ENCODE results near the gene COA3. TPM values are rescaled to one million over a fixed set of nuclear protein-coding genes. Genes with fewer than 3 reads are reported as not detected.

The COA3 gene
- 10 to 100 TPM in 4 of 5 donors, 1 to 10 TPM in 1; 7.9 to 32.4 (median 29.8) TPM for total RNA-seq
- total RNA-seq (2013) = 35.8 TPM
- total RNA-seq = 5.6 to 31.5 (median 12.8) reads per million in 29 experiments

DNA sequence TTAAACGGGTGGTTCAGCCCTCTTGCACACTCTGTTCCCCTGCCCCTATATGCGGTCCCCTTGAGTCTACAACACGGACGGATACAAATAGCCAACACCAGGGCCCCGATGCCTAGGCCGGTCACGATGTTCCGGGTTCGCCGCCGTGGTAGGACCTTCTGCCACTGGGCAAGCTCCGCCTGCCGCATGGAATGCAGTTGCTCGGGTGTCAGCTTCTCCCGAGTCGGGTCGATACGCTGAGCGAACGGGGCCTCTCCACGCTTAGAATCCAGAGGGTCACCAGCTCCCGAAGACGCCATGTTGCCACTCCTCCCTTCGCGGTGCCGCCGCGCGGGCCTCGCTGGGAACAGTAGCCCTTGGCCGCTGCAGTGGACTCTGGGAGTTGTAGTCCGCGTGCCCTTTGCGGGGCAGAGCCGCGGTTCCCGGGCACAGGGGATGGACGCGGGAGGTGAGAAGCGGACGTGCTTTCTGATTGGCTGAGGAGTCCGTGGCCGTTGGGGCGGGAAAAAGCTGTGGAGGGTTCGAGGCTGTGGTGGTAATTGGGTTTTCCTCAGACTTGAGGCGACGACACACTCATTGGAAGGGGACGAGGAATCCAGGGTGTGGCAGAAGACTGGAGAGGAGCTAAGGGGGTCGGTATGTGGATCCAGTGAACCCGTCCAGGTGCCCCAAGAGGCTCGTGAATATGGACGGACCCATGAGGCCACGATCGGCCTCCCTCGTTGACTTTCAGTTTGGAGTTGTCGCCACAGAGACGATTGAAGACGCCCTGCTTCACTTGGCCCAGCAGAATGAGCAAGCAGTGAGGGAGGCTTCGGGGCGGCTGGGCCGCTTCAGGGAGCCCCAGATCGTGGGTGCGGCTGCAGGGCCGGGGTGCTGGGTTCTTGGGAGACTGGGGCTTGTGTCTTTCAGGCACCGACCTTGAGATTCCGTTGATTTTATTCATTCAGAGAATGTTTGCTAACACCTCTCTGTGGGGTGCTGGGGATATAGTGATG lies at the start of gene COA3, which contains the start of gene CNTD1:
Gene COA3, minus strand, starts transcription at position 322 of the 998 bp plus-strand sequence. Its CDS starts 23 bp downstream, at position 299.
Gene CNTD1, plus strand, starts transcription at position 479 of the 998 bp plus-strand sequence. Its CDS starts 207 bp downstream, at position 686.
- Mint-ChIP-seq H3K36me3 (peaks cover 7% of the 10 kb centered on the region), H3K27ac (peak within 1 kb of the TSS; percentile 61 to 82), H3K4me3 (peak within 1 kb of the TSS; percentile 88 to 95 (median 95)), H3K27me3 (peaks cover 0 to 2% of the 10 kb centered on the region in 2 donors), H3K4me1 (peaks cover 21 to 32% (median 25%) of the 10 kb centered on the region in 3 donors), H3K9me3 (no peaks in the 10 kb centered on the region)
- Histone ChIP-seq H3K4me1 (ENCODE audit: control insufficient read depth in 1 of 2, extremely low read depth in 1 of 2, insufficient read depth in 2 of 2, low read length in 2 of 2) (peaks cover 2 to 29% of the 10 kb centered on the region in 2 experiments), H3K9me3 (no peaks in the 10 kb centered on the region), H3K36me3 (ENCODE audit: control insufficient read depth in 2 of 2, extremely low read depth in 1 of 2, insufficient read depth in 1 of 2, low read length in 1 of 2) (no peaks in the 10 kb centered on the region), H3K27me3 (replicated peaks in 1 of 2; ENCODE audit: control insufficient read depth in 2 of 2, extremely low read depth in 1 of 2, insufficient read depth in 2 of 2, low read length in 1 of 2) (no peaks in the 10 kb centered on the region), H3K4me3 (ENCODE audit: control insufficient read depth in 1 of 2, extremely low read depth in 1 of 2, low read length in 1 of 2) (peak within 1 kb of the TSS; percentile 97 to 99), H3K27ac (ENCODE audit: low read length) (no peak within 1 kb of the TSS)
- WGBS (ENCODE audit: insufficient coverage) = 27% methylated on average over 65 of the region's 66 CpGs
- DNase-seq = peak; percentile 31 to 82 (median 60)
- ATAC-seq (replicated peaks in 1 of 4) = peak; percentile 98 to 100 (median 99)
- ChIA-PET POLR2A (interaction anchor here in 1 of 2 donors (1.0 kb wide), 1 partner anchor 25 kb away, joined by 3 read pairs; no protein-coding TSS in a partner anchor), CTCF (interaction anchor here in 1 of 2 donors (0.6 to 1.3 kb wide), 4 partner anchors 25 to 240 kb away, joined by 3 to 4 read pairs (median 4); partner anchors contain the start of genes BECN1 and PSME3)

- Mint-ChIP-seq H3K27me3 (peaks cover 0 to 2% of the 10 kb centered on the region in 2 donors), H3K27ac (no peak overlapping the region), H3K9me3 (no peaks in the 10 kb centered on the region), H3K4me1 (peaks cover 0 to 8% (median 6%) of the 10 kb centered on the region in 3 donors), H3K4me3 (no peak overlapping the region), H3K36me3 (peaks cover 15% of the 10 kb centered on the region)
- CTCF ChIA-PET = interaction anchor here in 1 of 2 donors (0.7 kb wide), 1 partner anchor 33 kb away, joined by 13 read pairs; no protein-coding TSS in a partner anchor
- no peak for DNase-seq
- H3K27ac ChIP-seq (ENCODE audit: low read length) = no peak overlapping the region
- no peak overlapping the region for H3K4me3 ChIP-seq (ENCODE audit: control insufficient read depth in 1 of 2, extremely low read depth in 1 of 2, low read length in 1 of 2)
- POLR2A ChIA-PET = interaction anchor here in 1 of 2 donors (0.6 kb wide), 1 partner anchor 513 kb away, joined by 3 read pairs; no protein-coding TSS in a partner anchor
- peaks cover 5 to 21% of the 10 kb centered on the region in 2 donors for H3K36me3 ChIP-seq (ENCODE audit: control insufficient read depth in 2 of 2, extremely low read depth in 1 of 2, insufficient read depth in 1 of 2, low read length in 1 of 2)
- H3K9me3 ChIP-seq = no peaks in the 10 kb centered on the region
- no peaks in the 10 kb centered on the region for H3K4me1 ChIP-seq (ENCODE audit: control insufficient read depth in 1 of 2, extremely low read depth in 1 of 2, insufficient read depth in 2 of 2, low read length in 2 of 2)
- peaks cover 0 to 7% of the 10 kb centered on the region in 2 experiments for H3K27me3 ChIP-seq (replicated peaks in 1 of 2; ENCODE audit: control insufficient read depth in 2 of 2, extremely low read depth in 1 of 2, insufficient read depth in 2 of 2, low read length in 1 of 2)
- WGBS (ENCODE audit: insufficient coverage) = 86% methylated on average over 1 of the region's 3 CpGs
- no peak for ATAC-seq (replicated peaks in 1 of 4)
These were observed 49.6 kb upstream of the COA3 start for GRCh38 chr17:42848093-42848492.

DNA sequence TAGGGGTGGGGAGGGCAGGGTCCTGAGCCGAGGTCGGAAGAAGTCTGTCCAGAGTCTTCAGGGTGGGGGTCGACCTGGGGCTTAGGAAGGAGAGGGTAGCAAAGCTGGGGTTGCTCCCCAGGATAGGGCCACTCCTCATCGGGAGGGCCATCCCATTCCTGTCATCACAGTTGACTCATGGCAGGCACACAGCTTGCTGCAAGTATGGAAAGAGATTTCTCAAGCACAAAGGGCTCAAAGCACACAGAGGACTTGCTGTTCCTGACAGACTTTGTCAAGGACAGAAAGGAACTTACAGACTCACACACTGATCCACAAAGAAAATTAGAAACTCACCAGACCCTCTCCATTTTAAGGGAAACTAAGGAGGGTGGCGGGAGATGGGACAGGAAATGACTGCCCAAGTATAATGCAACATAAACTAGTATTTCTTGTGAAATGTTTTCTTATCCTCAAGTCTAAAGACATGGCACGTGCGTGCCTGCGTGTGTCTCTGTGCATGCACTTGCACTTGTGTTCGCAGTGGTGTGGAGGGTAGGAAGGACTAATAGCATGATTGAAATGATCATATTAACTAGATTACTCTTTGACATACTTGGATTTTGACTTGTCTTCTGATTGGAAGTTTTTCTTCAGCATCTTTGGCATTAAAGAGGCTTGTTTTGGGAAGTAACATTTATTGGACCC lies 48.2 kb upstream of the COA3 start:
- Mint-ChIP-seq H3K27ac (no peak overlapping the region), H3K27me3 (no peaks in the 10 kb centered on the region), H3K4me3 (no peak overlapping the region), H3K9me3 (no peaks in the 10 kb centered on the region), H3K36me3 (peaks cover 27% of the 10 kb centered on the region), H3K4me1 (peaks cover 0 to 8% (median 6%) of the 10 kb centered on the region in 3 donors)
- POLR2A ChIA-PET = interaction anchor here in 1 of 2 donors (0.5 kb wide), 1 partner anchor 10 kb away, joined by 5 read pairs; no protein-coding TSS in a partner anchor
- Histone ChIP-seq H3K27me3 (replicated peaks in 1 of 2; ENCODE audit: control insufficient read depth in 2 of 2, extremely low read depth in 1 of 2, insufficient read depth in 2 of 2, low read length in 1 of 2) (no peaks in the 10 kb centered on the region), H3K9me3 (no peaks in the 10 kb centered on the region), H3K27ac (ENCODE audit: low read length) (no peak overlapping the region), H3K36me3 (ENCODE audit: control insufficient read depth in 2 of 2, extremely low read depth in 1 of 2, insufficient read depth in 1 of 2, low read length in 1 of 2) (peaks cover 5 to 34% of the 10 kb centered on the region in 2 donors), H3K4me1 (ENCODE audit: control insufficient read depth in 1 of 2, extremely low read depth in 1 of 2, insufficient read depth in 2 of 2, low read length in 2 of 2) (no peaks in the 10 kb centered on the region), H3K4me3 (ENCODE audit: control insufficient read depth in 1 of 2, extremely low read depth in 1 of 2, low read length in 1 of 2) (no peak overlapping the region)
- CTCF ChIA-PET = no interaction called here
- DNase-seq (no peak), ATAC-seq (replicated peaks in 1 of 4) (no peak)
- WGBS (ENCODE audit: insufficient coverage) = 87% methylated on average over 8 of the region's 9 CpGs

- ChIA-PET CTCF (no interaction called here), POLR2A (interaction anchor here in 1 of 2 donors (0.5 kb wide), 1 partner anchor 10 kb away, joined by 5 read pairs; no protein-coding TSS in a partner anchor)
- H3K4me1 Mint-ChIP-seq = peaks cover 0 to 8% (median 6%) of the 10 kb centered on the region in 3 donors
- Histone ChIP-seq H3K4me3 (ENCODE audit: control insufficient read depth in 1 of 2, extremely low read depth in 1 of 2, low read length in 1 of 2) (no peak overlapping the region), H3K27ac (ENCODE audit: low read length) (no peak overlapping the region), H3K36me3 (ENCODE audit: control insufficient read depth in 2 of 2, extremely low read depth in 1 of 2, insufficient read depth in 1 of 2, low read length in 1 of 2) (peaks cover 5 to 41% of the 10 kb centered on the region in 2 donors), H3K9me3 (no peaks in the 10 kb centered on the region), H3K4me1 (ENCODE audit: control insufficient read depth in 1 of 2, extremely low read depth in 1 of 2, insufficient read depth in 2 of 2, low read length in 2 of 2) (no peaks in the 10 kb centered on the region), H3K27me3 (replicated peaks in 1 of 2; ENCODE audit: control insufficient read depth in 2 of 2, extremely low read depth in 1 of 2, insufficient read depth in 2 of 2, low read length in 1 of 2) (no peaks in the 10 kb centered on the region)
- no peaks in the 10 kb centered on the region for H3K9me3 Mint-ChIP-seq
- H3K27me3 Mint-ChIP-seq = no peaks in the 10 kb centered on the region
- H3K36me3 Mint-ChIP-seq = peaks cover 29% of the 10 kb centered on the region
- DNase-seq (no peak), ATAC-seq (replicated peaks in 1 of 4) (no peak)
- WGBS (ENCODE audit: insufficient coverage) = 74% methylated on average over 6 of the region's 7 CpGs
- peak overlapping the region; percentile 20 to 44 for H3K27ac Mint-ChIP-seq
- no peak overlapping the region for H3K4me3 Mint-ChIP-seq
These were observed 47.6 kb upstream of the COA3 start for GRCh38 chr17:42845918-42846593.

- CTCF ChIA-PET = no interaction called here
- peaks cover 5 to 44% of the 10 kb centered on the region in 2 donors for H3K36me3 ChIP-seq (ENCODE audit: control insufficient read depth in 2 of 2, extremely low read depth in 1 of 2, insufficient read depth in 1 of 2, low read length in 1 of 2)
- 91% methylated on average over 6 of the region's 12 CpGs for WGBS (ENCODE audit: insufficient coverage)
- no peak overlapping the region for H3K4me3 ChIP-seq (ENCODE audit: control insufficient read depth in 1 of 2, extremely low read depth in 1 of 2, low read length in 1 of 2)
- no peaks in the 10 kb centered on the region for H3K27me3 ChIP-seq (replicated peaks in 1 of 2; ENCODE audit: control insufficient read depth in 2 of 2, extremely low read depth in 1 of 2, insufficient read depth in 2 of 2, low read length in 1 of 2)
- no peaks in the 10 kb centered on the region for H3K27me3 Mint-ChIP-seq
- H3K4me1 Mint-ChIP-seq = peaks cover 0 to 8% (median 6%) of the 10 kb centered on the region in 3 donors
- DNase-seq (no peak), ATAC-seq (replicated peaks in 1 of 4) (no peak)
- H3K9me3 Mint-ChIP-seq = no peaks in the 10 kb centered on the region
- no peaks in the 10 kb centered on the region for H3K9me3 ChIP-seq
- POLR2A ChIA-PET = no interaction called here
- peaks cover 29% of the 10 kb centered on the region for H3K36me3 Mint-ChIP-seq
- H3K27ac Mint-ChIP-seq = peak overlapping the region in 1 of 2 donors; percentile 44
- H3K27ac ChIP-seq (ENCODE audit: low read length) = no peak overlapping the region
- H3K4me1 ChIP-seq (ENCODE audit: control insufficient read depth in 1 of 2, extremely low read depth in 1 of 2, insufficient read depth in 2 of 2, low read length in 2 of 2) = no peaks in the 10 kb centered on the region
- H3K4me3 Mint-ChIP-seq = no peak overlapping the region
These were observed 47.0 kb upstream of the COA3 start for GRCh38 chr17:42845556-42845917.
